Measurements from ENCODE around the gene DMRTC2.
A peak's percentile ranks its signal among the peaks of the same experiment; 100 is the strongest.

Gene DMRTC2

GRCh38 chr19:41892173-41892902 is 47.5 kb downstream of the DMRTC2 start:
- Histone ChIP-seq H3K9me3 (ENCODE audit: control insufficient read depth, insufficient read depth, low read depth, low read length) (no peaks in the 10 kb centered on the region), H3K27ac (ENCODE audit: extremely low read depth, low read depth, low read length) (no peak overlapping the region), H3K4me3 (ENCODE audit: low read depth, low read length) (no peak overlapping the region), H3K36me3 (ENCODE audit: control insufficient read depth in 2 of 2, insufficient read depth in 1 of 2, low read length in 2 of 2) (peaks cover 22 to 42% of the 10 kb centered on the region in 2 experiments), H3K4me1 (ENCODE audit: control insufficient read depth, insufficient read depth, low read length) (no peaks in the 10 kb centered on the region)
- TF ChIP-seq ZBTB20 (tag by site-specific recombination; IDR thresholded peaks at IDR 0.05) = no peak
- TF ChIP-seq ZNF600 (tag by site-specific recombination; IDR thresholded peaks at IDR 0.05) = peak; percentile 75; the same call in 1 of the 2 replicates
- ChIA-PET POLR2A (interaction anchor here (1.5 kb wide), 1 partner anchor 20 kb away, joined by 4 read pairs; no protein-coding TSS in a partner anchor), CTCF (interaction anchor here (0.8 kb wide), 1 partner anchor 19 kb away, joined by 3 read pairs; no protein-coding TSS in a partner anchor)

GRCh38 chr19:41893899-41894298 is 49.1 kb downstream of the DMRTC2 start:
- peaks cover 28 to 50% of the 10 kb centered on the region in 2 experiments for H3K36me3 ChIP-seq (ENCODE audit: control insufficient read depth in 2 of 2, insufficient read depth in 1 of 2, low read length in 2 of 2)
- CTCF ChIA-PET = no interaction called here
- H3K27ac ChIP-seq (ENCODE audit: extremely low read depth, low read depth, low read length) = 0 out of 2 replicates have a peak overlapping the region, but pooled peaks have one; percentile 24
- TF ChIP-seq ZNF747 (tag by site-specific recombination; IDR thresholded peaks at IDR 0.05) (no peak), ZNF776 (tag by site-specific recombination; IDR thresholded peaks at IDR 0.05; ENCODE audit: borderline replicate concordance) (no peak), ZNF449 (tag by site-specific recombination; IDR thresholded peaks at IDR 0.05) (no peak), FEZF1 (tag by site-specific recombination; IDR thresholded peaks at IDR 0.05) (no peak), KLF1 (tag by site-specific recombination; IDR thresholded peaks at IDR 0.05) (peak; percentile 28; the same call in 1 of the 2 replicates), OSR2 (tag by site-specific recombination; IDR thresholded peaks at IDR 0.05) (no peak), ZBTB7A (tag by site-specific recombination; IDR thresholded peaks at IDR 0.05; ENCODE audit: low read depth) (peak; percentile 97), WT1 (tag by site-specific recombination; IDR thresholded peaks at IDR 0.05) (no peak), KLF7 (tag by site-specific recombination; IDR thresholded peaks at IDR 0.05; ENCODE audit: borderline replicate concordance) (peak; percentile 64; the same call in 1 of the 2 replicates), ZNF132 (tag by site-specific recombination; IDR thresholded peaks at IDR 0.05; ENCODE audit: borderline replicate concordance) (no peak), PBX3 (CRISPR knock-in tag; IDR thresholded peaks at IDR 0.05) (no peak), KLF16 (tag by site-specific recombination; IDR thresholded peaks at IDR 0.05) (no peak), ZXDB (tag by site-specific recombination; IDR thresholded peaks at IDR 0.05) (peak; percentile 39; the same call in 1 of the 2 replicates), GLIS1 (tag by site-specific recombination; IDR thresholded peaks at IDR 0.05) (peak; percentile 29; the same call in 1 of the 2 replicates), ZNF571 (tag by site-specific recombination; IDR thresholded peaks at IDR 0.05) (no peak), KLF17 (tag by site-specific recombination; IDR thresholded peaks at IDR 0.05) (0 out of 2 replicates have a peak, but pooled peaks have one; percentile 37), REST (tag by site-specific recombination; IDR thresholded peaks at IDR 0.05) (0 out of 2 replicates have a peak, but pooled peaks have one; percentile 23), ZNF629 (tag by site-specific recombination; IDR thresholded peaks at IDR 0.05) (0 out of 2 replicates have a peak, but pooled peaks have one; percentile 13), PRDM1 (tag by site-specific recombination; IDR thresholded peaks at IDR 0.05) (peak; percentile 72), ZNF48 (tag by site-specific recombination; IDR thresholded peaks at IDR 0.05) (no peak), BCL11B (tag by site-specific recombination; IDR thresholded peaks at IDR 0.05; ENCODE audit: low read depth) (peak; percentile 93), ZBTB17 (tag by site-specific recombination; IDR thresholded peaks at IDR 0.05) (peak; percentile 40; the same call in 1 of the 2 replicates), ZNF274 (IDR thresholded peaks at IDR 0.05; ENCODE audit: low read length) (no peak), ZNF274 (tag by site-specific recombination; IDR thresholded peaks at IDR 0.05; ENCODE audit: borderline replicate concordance) (no peak)

More at GRCh38 chr19:41893899-41894298, 49.1 kb downstream of the DMRTC2 start:
- POLR2A ChIA-PET = no interaction called here
- Histone ChIP-seq H3K4me1 (ENCODE audit: control insufficient read depth, insufficient read depth, low read length) (no peaks in the 10 kb centered on the region), H3K4me3 (ENCODE audit: low read depth, low read length) (no peak overlapping the region), H3K9me3 (ENCODE audit: control insufficient read depth, insufficient read depth, low read depth, low read length) (no peaks in the 10 kb centered on the region)
